ENCODE results near the gene CTNNA3. TPM values are rescaled to one million over a fixed set of nuclear protein-coding genes. Genes with fewer than 3 reads are reported as not detected.

CTNNA3 gene
- total and polyA plus RNA-seq, 2 donors (not counting 3 experiments of a cell fraction or from before 2014, with no cell fraction given), result not detected

GRCh38 chr10:66877361-66877760 is 818.6 kb downstream of the CTNNA3 start:
- Histone ChIP-seq H3K4me1 (ENCODE audit: control insufficient read depth, extremely low read depth, insufficient read depth, low read length) (no peaks in the 10 kb centered on the region), H3K79me2 (ENCODE audit: control insufficient read depth, insufficient read depth, low read length) (no peaks in the 10 kb centered on the region), H3K27ac (ENCODE audit: insufficient read depth, low read depth, low read length) (no peak overlapping the region), H3K4me3 (replicated peaks in 1 of 3; ENCODE audit: insufficient read depth in 1 of 3, low read depth in 1 of 3, low read length in 3 of 3) (no peak overlapping the region), H2AFZ (ENCODE audit: low read depth, low read length) (no peak overlapping the region), H3K4me2 (ENCODE audit: insufficient read depth, low read length) (no peak overlapping the region), H3K9me3 (replicated peaks; ENCODE audit: control insufficient read depth, insufficient read depth, low read length) (no peaks in the 10 kb centered on the region), H3K9ac (replicated peaks; ENCODE audit: extremely low read depth, insufficient read depth, low read length) (no peak overlapping the region), H3K36me3 (ENCODE audit: control insufficient read depth in 2 of 2, extremely low read depth in 1 of 2, insufficient read depth in 2 of 2, low read length in 2 of 2) (no peaks in the 10 kb centered on the region), H3K27me3 (ENCODE audit: control insufficient read depth in 2 of 2, insufficient read depth in 2 of 2, low read length in 2 of 2) (no peaks in the 10 kb centered on the region), H3K9me1 (replicated peaks; ENCODE audit: control insufficient read depth, extremely low read depth, insufficient read depth, low read length) (no peaks in the 10 kb centered on the region), H4K20me1 (replicated peaks; ENCODE audit: control insufficient read depth, extremely low read depth, insufficient read depth, low read length) (no peaks in the 10 kb centered on the region)
- intact Hi-C loops (cut with micrococcal nuclease), result no loop called here
- FAIRE-seq, result no peak
- CTCF ChIA-PET, result no interaction called here
- no TSS peak for BruUV-seq (replicated peaks)
- TF ChIP-seq POLR2AphosphoS5 (IDR thresholded peaks at IDR 0.05; ENCODE audit: insufficient read depth, low read depth, low read length) (no peak), GATA2 (IDR thresholded peaks at IDR 0.05; ENCODE audit: insufficient read depth, insufficient read length, low read depth, low read length) (no peak), MYC (IDR thresholded peaks at IDR 0.05; ENCODE audit: low read depth, low read length) (no peak), EZH2 (IDR thresholded peaks at IDR 0.05; ENCODE audit: borderline replicate concordance, low read depth, low read length, severe bottlenecking) (no peak), MAX (IDR thresholded peaks at IDR 0.05; ENCODE audit: insufficient read depth, insufficient read length) (no peak), JUN (IDR thresholded peaks at IDR 0.05; ENCODE audit: borderline replicate concordance, insufficient read depth, insufficient read length, low read depth) (no peak), FOS (IDR thresholded peaks at IDR 0.05; ENCODE audit: borderline replicate concordance, insufficient read depth, low read length) (no peak)
- TF ChIP-seq, protein P1, sequence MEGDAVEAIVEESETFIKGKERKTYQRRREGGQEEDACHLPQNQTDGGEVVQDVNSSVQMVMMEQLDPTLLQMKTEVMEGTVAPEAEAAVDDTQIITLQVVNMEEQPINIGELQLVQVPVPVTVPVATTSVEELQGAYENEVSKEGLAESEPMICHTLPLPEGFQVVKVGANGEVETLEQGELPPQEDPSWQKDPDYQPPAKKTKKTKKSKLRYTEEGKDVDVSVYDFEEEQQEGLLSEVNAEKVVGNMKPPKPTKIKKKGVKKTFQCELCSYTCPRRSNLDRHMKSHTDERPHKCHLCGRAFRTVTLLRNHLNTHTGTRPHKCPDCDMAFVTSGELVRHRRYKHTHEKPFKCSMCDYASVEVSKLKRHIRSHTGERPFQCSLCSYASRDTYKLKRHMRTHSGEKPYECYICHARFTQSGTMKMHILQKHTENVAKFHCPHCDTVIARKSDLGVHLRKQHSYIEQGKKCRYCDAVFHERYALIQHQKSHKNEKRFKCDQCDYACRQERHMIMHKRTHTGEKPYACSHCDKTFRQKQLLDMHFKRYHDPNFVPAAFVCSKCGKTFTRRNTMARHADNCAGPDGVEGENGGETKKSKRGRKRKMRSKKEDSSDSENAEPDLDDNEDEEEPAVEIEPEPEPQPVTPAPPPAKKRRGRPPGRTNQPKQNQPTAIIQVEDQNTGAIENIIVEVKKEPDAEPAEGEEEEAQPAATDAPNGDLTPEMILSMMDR (IDR thresholded peaks at IDR 0.05; ENCODE audit: extremely low read depth in 1 of 2, insufficient read depth in 1 of 2, low read depth in 1 of 2, low read length in 2 of 2), result no peak
- POLR2A ChIA-PET, result no interaction called here
- dilution Hi-C loops (cut with MboI; ENCODE audit: extremely low pct_ligation_motif_present, low sequenced_read_pairs), result no loop called here
- DNase-seq (ENCODE audit: low read depth, low spot score), result no peak
